HG03457 (cell line): ENCODE results near the gene LDB2.
"Not testable (repeated sequence)": the region's sequence is repeated elsewhere in the genome, so short reads cannot be mapped to it uniquely, and the experiment has no call there.

Source experiments
- ATAC-seq: cut with Tn5 transposase; IDR thresholded peaks from one replicate; pipeline ENCODE4 v1.9.1; 2021; ENCODE audit warnings: moderate number of reproducible peaks; ENCODE audit not compliant: unreplicated experiment

Gene LDB2

DNA sequence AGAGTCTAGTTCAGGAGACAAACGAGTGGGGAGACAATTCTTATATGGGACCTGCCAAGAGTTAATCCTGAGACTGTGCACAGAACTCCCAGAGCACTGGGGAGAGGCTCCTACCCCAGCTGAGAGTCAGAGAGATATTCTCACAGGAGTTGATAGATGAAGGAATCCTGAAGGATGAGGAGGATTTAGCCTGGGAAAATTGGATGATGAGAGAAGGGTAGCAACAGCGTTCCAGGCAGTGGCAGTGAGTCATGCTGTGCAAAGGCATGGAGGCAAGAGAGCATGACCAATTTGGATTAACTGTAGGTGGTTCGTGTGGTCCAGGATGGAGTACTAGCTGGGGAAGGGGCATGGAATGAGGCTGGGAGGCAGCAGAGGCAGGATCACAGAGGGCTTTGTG is 318.6 kb downstream of the LDB2 start:
- no peak for ATAC-seq

- no peak for ATAC-seq
These were observed 321.3 kb downstream of the LDB2 start for GRCh38 chr4:16577177-16577576.

DNA sequence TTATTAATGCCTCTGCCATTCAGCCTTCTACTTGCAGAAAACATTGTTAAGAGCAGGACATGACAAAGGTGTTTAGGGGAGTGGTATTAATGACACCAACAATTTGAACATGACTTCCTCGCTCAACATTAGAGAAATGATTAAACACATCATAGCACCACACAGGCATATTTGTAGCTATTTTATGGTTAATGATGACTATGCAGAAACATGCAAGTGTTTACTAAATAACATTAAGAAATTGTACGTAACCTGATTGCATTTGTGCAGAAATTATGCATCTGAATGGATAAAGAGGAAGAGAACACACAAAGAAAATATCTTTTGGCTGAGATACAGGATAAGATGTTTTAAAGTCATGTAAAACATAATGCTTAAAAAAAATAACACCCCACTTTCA is 323.5 kb downstream of the LDB2 start:
- no peak for ATAC-seq

- ATAC-seq: no peak
These were observed 324.7 kb downstream of the LDB2 start for GRCh38 chr4:16573739-16574138.

DNA sequence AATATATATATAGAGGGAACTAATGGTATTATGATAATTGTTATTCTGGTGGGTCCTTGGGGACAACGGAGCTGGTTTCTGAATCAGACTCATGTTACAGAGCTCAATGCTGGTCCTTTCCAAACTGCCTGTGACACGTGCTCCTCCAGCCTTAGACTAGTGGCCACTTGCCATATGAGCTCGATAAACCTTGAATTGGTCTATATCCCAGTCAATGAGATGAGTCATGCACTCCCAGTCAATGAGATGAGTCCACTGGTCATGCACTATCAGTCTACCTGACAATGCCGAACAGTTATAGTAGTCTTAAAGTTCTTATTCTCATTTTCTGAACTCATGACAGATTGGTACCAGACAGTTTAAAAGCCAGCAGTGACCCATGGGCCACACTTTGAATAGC is 325.2 kb downstream of the LDB2 start:
- no peak for ATAC-seq

- no peak for ATAC-seq
These were observed 325.8 kb downstream of the LDB2 start for GRCh38 chr4:16572631-16573030.

- no peak for ATAC-seq
These were observed 326.3 kb downstream of the LDB2 start for GRCh38 chr4:16572161-16572560.

- ATAC-seq: no peak
These were observed 328.7 kb downstream of the LDB2 start for GRCh38 chr4:16569790-16570189.

DNA sequence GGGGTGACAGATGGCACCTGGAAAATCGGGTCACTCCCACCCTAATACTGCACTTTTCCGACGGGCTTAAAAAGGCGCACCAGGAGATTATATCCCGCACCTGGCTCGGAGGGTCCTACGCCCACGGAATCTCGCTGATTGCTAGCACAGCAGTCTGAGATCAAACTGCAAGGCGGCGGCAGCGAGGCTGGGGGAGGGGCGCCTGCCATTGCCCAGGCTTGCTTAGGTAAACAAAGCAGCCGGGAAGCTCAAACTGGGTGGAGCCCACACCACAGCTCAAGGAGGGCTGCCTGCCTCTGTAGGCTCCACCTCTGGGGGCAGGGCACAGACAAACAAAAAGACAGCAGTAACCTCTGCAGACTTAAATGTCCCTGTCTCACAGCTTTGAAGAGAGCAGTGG is 341.1 kb downstream of the LDB2 start:
- not testable (repeated sequence) for ATAC-seq

- no peak for ATAC-seq
These were observed 343.3 kb downstream of the LDB2 start for GRCh38 chr4:16555156-16555555.

- no peak for ATAC-seq
These were observed 347.9 kb downstream of the LDB2 start for GRCh38 chr4:16550531-16550930.

DNA sequence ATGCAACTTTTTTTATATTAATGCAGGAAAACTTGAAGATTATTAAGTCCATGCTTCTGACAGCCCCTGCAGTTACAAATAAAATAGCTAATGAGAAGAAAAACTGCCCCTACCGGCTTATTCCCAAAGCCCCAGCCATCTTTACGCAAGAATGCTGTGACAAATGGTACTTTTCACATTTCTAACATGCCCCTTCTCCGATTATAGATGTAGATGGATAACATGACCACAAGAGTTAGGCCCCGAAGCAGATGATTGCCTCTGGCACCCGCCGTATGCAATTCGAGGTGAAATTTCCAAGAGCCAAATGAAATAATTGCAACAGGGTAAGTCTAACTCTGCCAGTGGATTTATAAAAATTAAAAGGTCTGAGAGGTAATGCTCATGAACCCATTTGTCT is 352.8 kb downstream of the LDB2 start:
- no peak for ATAC-seq

DNA sequence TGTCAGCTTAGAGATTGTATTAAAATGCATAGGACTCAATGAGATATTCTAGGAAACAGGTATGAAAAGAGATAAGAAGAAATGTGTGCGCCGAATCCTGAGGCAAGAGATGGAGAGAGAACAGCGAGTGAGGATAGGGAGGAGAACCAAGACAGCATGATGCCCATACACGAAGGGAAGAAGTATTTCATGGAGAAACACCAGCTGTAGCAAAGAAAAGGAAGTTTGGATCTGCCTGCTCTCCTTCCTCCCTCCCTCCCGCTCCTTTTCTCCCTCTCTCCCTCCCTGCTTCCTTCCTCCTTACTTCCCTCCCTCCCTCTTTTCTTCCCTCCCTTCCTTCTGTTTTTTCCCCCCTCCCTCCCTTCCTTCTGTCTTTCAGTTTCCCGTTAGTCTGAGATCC is 353.6 kb downstream of the LDB2 start:
- no peak for ATAC-seq

GRCh38 chr4:16544251-16544721 is 354.2 kb downstream of the LDB2 start:
- ATAC-seq: no peak

DNA sequence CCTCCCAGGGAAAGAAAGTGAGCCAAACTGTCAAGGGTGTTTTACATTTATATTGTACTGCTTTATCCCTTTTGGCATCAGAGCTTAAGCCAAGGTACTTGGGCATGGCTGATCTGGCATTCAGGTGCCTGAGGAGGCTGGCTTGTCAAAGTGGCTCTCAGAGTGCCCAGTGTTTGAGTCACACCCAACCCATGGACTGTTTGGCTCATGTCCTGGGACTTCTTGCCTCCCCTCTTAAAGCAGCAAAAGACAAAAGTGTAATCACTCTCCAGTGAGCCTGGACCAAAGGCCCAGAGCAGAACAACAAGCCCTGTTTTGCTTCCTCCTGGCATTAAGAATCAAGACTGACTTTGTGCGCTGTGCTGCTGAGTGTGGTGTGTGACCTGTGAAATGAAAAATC is 360.5 kb downstream of the LDB2 start:
- no peak for ATAC-seq

DNA sequence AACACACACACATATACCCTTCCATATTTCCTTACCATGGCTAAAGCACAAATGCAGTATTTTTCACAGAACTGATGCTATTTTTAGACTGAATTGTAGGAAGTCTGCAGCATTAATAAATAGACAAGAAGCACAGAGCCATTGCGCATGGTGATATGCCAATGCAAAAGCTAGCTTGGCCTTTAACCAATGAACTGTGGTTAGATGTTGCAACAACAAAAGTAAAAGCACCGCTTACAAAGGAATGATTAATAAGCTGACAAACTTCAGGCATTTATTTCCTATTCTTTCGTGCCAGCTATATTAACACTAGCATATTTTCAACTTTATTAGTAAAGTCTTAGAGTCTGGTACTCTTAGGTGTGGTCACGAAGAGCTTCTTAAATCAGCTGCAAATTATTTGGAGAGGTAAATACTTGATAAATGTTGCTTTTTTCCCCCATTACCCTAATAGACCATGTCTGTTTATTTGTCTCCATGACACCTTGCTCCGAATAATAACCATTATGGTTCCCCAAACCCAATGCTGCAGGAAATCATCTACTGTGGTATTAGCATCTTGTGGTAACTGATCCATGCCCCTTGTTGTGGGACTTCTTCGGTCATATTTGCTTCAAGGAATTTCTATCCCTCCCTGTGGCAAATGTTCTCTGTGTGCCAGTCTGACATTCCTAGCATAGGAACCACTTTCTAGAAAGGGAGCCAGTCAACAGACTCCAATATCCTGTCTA is 366.0 kb downstream of the LDB2 start:
- no peak for ATAC-seq

- ATAC-seq: no peak
These were observed 367.5 kb downstream of the LDB2 start for GRCh38 chr4:16530688-16531635.

DNA sequence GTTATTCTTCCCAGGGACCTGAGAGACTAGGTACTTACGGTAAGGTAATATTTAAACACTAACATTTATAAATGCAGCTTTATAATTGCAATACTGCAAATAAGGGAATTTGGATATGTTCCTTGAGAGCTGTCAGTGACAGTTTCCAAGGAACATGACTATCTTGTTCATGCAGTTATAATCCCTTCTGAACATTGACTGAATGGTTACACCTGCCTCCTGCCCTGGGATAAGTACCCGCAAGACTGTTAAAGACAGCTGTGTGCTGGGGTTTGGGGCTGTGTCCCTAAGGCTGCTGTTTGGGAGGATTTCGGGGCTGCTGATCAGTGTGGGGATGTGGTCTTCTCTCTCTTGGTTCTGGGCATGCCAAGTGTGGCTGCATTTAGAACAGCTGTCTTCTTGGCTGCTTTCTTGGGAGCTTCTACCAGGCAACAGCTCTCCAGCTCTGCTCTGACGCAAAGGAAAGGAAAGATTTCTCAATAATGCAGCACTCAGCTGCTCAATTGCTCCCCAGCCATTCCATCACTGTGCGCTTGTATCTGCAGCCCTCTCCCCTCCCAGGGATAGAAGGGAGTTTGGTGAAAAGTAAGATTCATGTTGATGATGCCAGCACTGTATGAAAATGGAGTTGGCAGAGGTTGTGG is 373.4 kb downstream of the LDB2 start:
- no peak for ATAC-seq

- ATAC-seq: no peak
These were observed 374.0 kb downstream of the LDB2 start for GRCh38 chr4:16524406-16524805.

- not testable (repeated sequence) for ATAC-seq
These were observed 374.9 kb downstream of the LDB2 start for GRCh38 chr4:16523526-16523925.

GRCh38 chr4:16521156-16521915 is 377.1 kb downstream of the LDB2 start:
- ATAC-seq: no peak
